Coronary artery (tissue), 2 donors: ENCODE data around the gene KRT86.

ENCODE experiments used
- DNase-seq: peaks from one replicate; pipeline ENCODE4 v3.0.0-alpha.2; 2017; ENCODE audit warnings: low spot score
- H3K27ac ChIP-seq, 2 donors: fragments of 200-600 bp; sonication (generic); one replicate each; pipeline ENCODE4 v1.5.1; 2016 to 2019
- H3K4me3 ChIP-seq: fragments of 200-600 bp; sonication (generic); 2 replicates; pipeline ENCODE4 v1.5.1; 2016; ENCODE audit warnings: mild to moderate bottlenecking, moderate library complexity
- CTCF ChIP-seq: fragments of 200-600 bp; sonication (generic); IDR thresholded peaks from one replicate; pipeline ENCODE4 v1.5.1; 2019; ENCODE audit warnings: antibody characterized with exemption

The KRT86 gene

GRCh38 chr12:52318241-52318990 lies 44.0 kb downstream of the KRT86 start:
- Histone ChIP-seq H3K4me3 (no peak overlapping the region), H3K27ac (no peak overlapping the region)
- DNase-seq = peak; percentile 63
- TF ChIP-seq CTCF = no peak

- no peak overlapping the region for H3K27ac ChIP-seq
- no peak for TF ChIP-seq CTCF
- no peak overlapping the region for H3K4me3 ChIP-seq
- DNase-seq = peak; percentile 41
Observed at GRCh38 chr12:52319097-52319496, 44.7 kb downstream of the KRT86 start.

- H3K27ac ChIP-seq = no peak within 1 kb of the TSS
- TF ChIP-seq CTCF = no peak
- peak; percentile 28 for DNase-seq
- no peak within 1 kb of the TSS for H3K4me3 ChIP-seq
Observed at GRCh38 chr12:52320784-52321400, 46.4 kb downstream of the KRT86 start, which contains the start of gene KRT83. KRT83 (minus strand) TSS chr12:52321398; CDS start chr12:52321335, 63 bp downstream.

GRCh38 chr12:52321418-52321817 lies 47.0 kb downstream of the KRT86 start:
- no peak for TF ChIP-seq CTCF
- peak; percentile 47 for DNase-seq
- Histone ChIP-seq H3K4me3 (no peak overlapping the region), H3K27ac (no peak overlapping the region)

- TF ChIP-seq CTCF = no peak
- no peak for DNase-seq
- no peak overlapping the region for H3K27ac ChIP-seq
- no peak overlapping the region for H3K4me3 ChIP-seq
Observed at GRCh38 chr12:52322069-52322468, 47.6 kb downstream of the KRT86 start.

GRCh38 chr12:52323001-52323400 lies 48.6 kb downstream of the KRT86 start:
- DNase-seq = no peak
- TF ChIP-seq CTCF = no peak
- no peak overlapping the region for H3K4me3 ChIP-seq
- H3K27ac ChIP-seq = no peak overlapping the region
